Measurements from ENCODE around the gene DIO2. TPM values are rescaled to one million over a fixed set of nuclear protein-coding genes. Genes with fewer than 3 reads are reported as not detected.
A peak's percentile ranks its signal among the peaks of the same experiment; 100 is the strongest.

Gene DIO2
- total and polyA plus RNA-seq, 4 donors = 10.7 to 38.1 (median 25.1) TPM

DNA sequence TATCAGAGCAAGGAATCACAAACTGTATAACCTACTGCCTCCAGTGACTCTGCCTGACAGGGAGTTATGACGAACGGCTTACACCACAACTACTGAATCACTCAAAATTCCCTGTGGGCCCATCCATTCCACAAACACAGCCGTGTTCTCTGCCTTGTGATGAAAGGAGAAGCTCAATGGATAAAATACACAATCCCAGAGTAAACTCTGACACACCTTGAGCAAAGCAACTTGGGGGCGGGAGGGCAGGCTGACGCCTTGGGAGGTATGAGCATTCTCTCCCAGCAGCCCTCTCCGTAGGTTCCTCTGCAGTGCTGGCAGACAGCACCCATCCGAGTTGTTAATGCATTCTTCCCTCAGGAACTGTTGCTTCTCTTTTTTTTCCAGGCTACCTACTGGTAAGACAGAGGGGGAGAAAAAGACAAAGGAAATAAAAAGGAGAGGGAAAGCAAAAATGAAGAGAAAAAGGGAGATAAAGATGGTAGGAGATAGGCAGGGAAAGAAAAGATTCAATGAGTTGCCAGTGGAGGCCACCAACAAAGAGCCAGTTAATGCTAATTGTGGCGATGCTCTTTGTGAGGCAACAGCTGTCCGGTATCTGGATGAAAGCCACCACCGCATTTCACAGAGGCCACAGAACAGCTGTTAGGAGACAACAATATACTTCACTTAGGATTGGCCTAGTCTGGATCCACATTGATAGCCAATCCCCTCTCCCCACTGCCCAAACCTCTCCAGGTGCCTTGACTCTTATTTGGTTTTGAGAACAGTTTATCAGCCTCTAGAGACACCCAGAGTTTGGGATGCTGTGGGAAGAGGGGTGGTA is 4.7 kb upstream of the DIO2 start:
- Histone ChIP-seq H3K27ac (ENCODE audit: low read depth in 1 of 2, low read length in 2 of 2) (no peak overlapping the region), H3K4me3 (ENCODE audit: low read length in 2 of 2) (no peak overlapping the region), H3K9me3 (ENCODE audit: control insufficient read depth, low read length) (no peaks in the 10 kb centered on the region), H3K36me3 (ENCODE audit: control insufficient read depth in 1 of 2, insufficient read depth in 2 of 2, low read length in 1 of 2) (no peaks in the 10 kb centered on the region), H3K4me1 (ENCODE audit: control insufficient read depth in 1 of 2, insufficient read depth in 2 of 2, low read length in 2 of 2) (no peaks in the 10 kb centered on the region), H3K27me3 (ENCODE audit: control insufficient read depth in 1 of 2, insufficient read depth in 2 of 2, low read length in 1 of 2) (no peaks in the 10 kb centered on the region)
- DNase-seq = no peak
- peak; percentile 63 for ATAC-seq (ENCODE audit: low FRiP score)
- 37 to 42% methylated on average over 10 of the region's 10 CpGs for WGBS, 2 donors
- intact Hi-C loops (cut with DNase I) = no loop called here

GRCh38 chr14:80215081-80215480 is 3.8 kb upstream of the DIO2 start:
- ATAC-seq (ENCODE audit: low FRiP score) = no peak
- Histone ChIP-seq H3K36me3 (ENCODE audit: control insufficient read depth in 1 of 2, insufficient read depth in 2 of 2, low read length in 1 of 2) (no peaks in the 10 kb centered on the region), H3K4me1 (ENCODE audit: control insufficient read depth in 1 of 2, insufficient read depth in 2 of 2, low read length in 2 of 2) (no peaks in the 10 kb centered on the region), H3K27ac (ENCODE audit: low read depth in 1 of 2, low read length in 2 of 2) (no peak overlapping the region), H3K9me3 (ENCODE audit: control insufficient read depth, low read length) (no peaks in the 10 kb centered on the region), H3K27me3 (ENCODE audit: control insufficient read depth in 1 of 2, insufficient read depth in 2 of 2, low read length in 1 of 2) (no peaks in the 10 kb centered on the region), H3K4me3 (ENCODE audit: low read length in 2 of 2) (no peak overlapping the region)
- 64 to 66% methylated on average over 4 of the region's 4 CpGs for WGBS, 2 donors
- no peak for DNase-seq
- intact Hi-C loops (cut with DNase I) = no loop called here

DNA sequence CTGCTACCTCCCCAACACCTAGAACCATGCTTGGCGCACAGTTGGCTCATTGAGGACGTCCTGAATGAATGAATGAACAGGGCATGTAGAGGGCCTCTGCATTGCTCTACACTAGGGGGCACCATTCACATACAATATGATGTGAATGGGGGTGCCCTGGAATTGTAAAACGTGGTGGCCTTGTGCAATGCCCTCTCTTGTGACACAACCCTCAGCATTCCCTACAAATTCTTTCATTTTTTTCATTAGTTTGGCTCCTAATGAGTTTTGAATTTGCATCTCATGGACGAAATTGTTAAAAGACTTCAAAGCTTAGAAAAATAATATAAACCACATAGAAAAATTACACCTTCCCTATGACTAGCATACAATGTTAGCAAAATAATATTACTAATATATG is 2.3 kb upstream of the DIO2 start:
- intact Hi-C loops (cut with DNase I) = no loop called here
- ATAC-seq (ENCODE audit: low FRiP score) (no peak), DNase-seq (peak in 1 of 2 donors; percentile 45)
- no peak overlapping the region for H3K27ac ChIP-seq (ENCODE audit: low read depth in 1 of 2, low read length in 2 of 2)
- no peaks in the 10 kb centered on the region for H3K36me3 ChIP-seq (ENCODE audit: control insufficient read depth in 1 of 2, insufficient read depth in 2 of 2, low read length in 1 of 2)
- no peaks in the 10 kb centered on the region for H3K27me3 ChIP-seq (ENCODE audit: control insufficient read depth in 1 of 2, insufficient read depth in 2 of 2, low read length in 1 of 2)
- H3K4me3 ChIP-seq (ENCODE audit: low read length in 2 of 2) = no peak overlapping the region
- WGBS, 2 donors = 56 to 64% methylated on average over 4 of the region's 4 CpGs
- no peaks in the 10 kb centered on the region for H3K4me1 ChIP-seq (ENCODE audit: control insufficient read depth in 1 of 2, insufficient read depth in 2 of 2, low read length in 2 of 2)
- no peaks in the 10 kb centered on the region for H3K9me3 ChIP-seq (ENCODE audit: control insufficient read depth, low read length)

GRCh38 chr14:80212023-80212397 is 706 bp upstream of the DIO2 start:
- peak; percentile 55 for ATAC-seq (ENCODE audit: low FRiP score)
- H3K27ac ChIP-seq (ENCODE audit: low read depth in 1 of 2, low read length in 2 of 2) = no peak overlapping the region
- 0 to 2% methylated on average over 5 of the region's 5 CpGs for WGBS, 2 donors
- H3K36me3 ChIP-seq (ENCODE audit: control insufficient read depth in 1 of 2, insufficient read depth in 2 of 2, low read length in 1 of 2) = no peaks in the 10 kb centered on the region
- intact Hi-C loops (cut with DNase I) = no loop called here
- H3K4me1 ChIP-seq (ENCODE audit: control insufficient read depth in 1 of 2, insufficient read depth in 2 of 2, low read length in 2 of 2) = no peaks in the 10 kb centered on the region
- no peaks in the 10 kb centered on the region for H3K9me3 ChIP-seq (ENCODE audit: control insufficient read depth, low read length)
- H3K27me3 ChIP-seq (ENCODE audit: control insufficient read depth in 1 of 2, insufficient read depth in 2 of 2, low read length in 1 of 2) = no peaks in the 10 kb centered on the region
- no peak for DNase-seq
- peak overlapping the region; percentile 59 to 62 for H3K4me3 ChIP-seq (ENCODE audit: low read length in 2 of 2)

DNA sequence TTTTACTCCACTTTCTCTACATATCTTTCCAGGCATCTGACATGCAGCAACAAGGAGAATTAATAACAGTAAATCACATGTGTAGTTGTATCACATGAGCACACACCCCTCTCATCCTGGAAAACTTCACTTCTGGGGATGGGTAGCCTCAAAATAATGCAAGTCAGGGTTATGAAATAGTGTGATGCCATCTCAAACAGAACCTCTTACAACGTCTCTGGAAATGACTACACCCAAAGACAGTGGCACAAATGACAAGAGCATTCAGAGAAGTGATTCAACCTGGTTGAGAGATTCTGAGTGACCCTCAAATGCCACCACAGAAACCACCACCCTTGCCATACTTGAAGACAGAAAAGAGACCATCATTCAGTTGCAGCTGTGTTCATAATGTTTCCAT is 2.8 kb downstream of the DIO2 start:
- H3K27ac ChIP-seq (ENCODE audit: low read depth in 1 of 2, low read length in 2 of 2) = no peak overlapping the region
- 39 to 44% methylated on average over 1 of the region's 1 CpG for WGBS, 2 donors
- intact Hi-C loops (cut with DNase I) = no loop called here
- ATAC-seq (ENCODE audit: low FRiP score) (no peak), DNase-seq (no peak)
- H3K9me3 ChIP-seq (ENCODE audit: control insufficient read depth, low read length) = no peaks in the 10 kb centered on the region
- no peaks in the 10 kb centered on the region for H3K36me3 ChIP-seq (ENCODE audit: control insufficient read depth in 1 of 2, insufficient read depth in 2 of 2, low read length in 1 of 2)
- no peaks in the 10 kb centered on the region for H3K4me1 ChIP-seq (ENCODE audit: control insufficient read depth in 1 of 2, insufficient read depth in 2 of 2, low read length in 2 of 2)
- no peak overlapping the region for H3K4me3 ChIP-seq (ENCODE audit: low read length in 2 of 2)
- H3K27me3 ChIP-seq (ENCODE audit: control insufficient read depth in 1 of 2, insufficient read depth in 2 of 2, low read length in 1 of 2) = no peaks in the 10 kb centered on the region

- intact Hi-C loops (cut with DNase I) = no loop called here
- ATAC-seq (ENCODE audit: low FRiP score) = no peak
- WGBS, 2 donors = 69 to 75% methylated on average over 8 of the region's 8 CpGs
Observed at GRCh38 chr14:80206351-80207080, 4.8 kb downstream of the DIO2 start.

DNA sequence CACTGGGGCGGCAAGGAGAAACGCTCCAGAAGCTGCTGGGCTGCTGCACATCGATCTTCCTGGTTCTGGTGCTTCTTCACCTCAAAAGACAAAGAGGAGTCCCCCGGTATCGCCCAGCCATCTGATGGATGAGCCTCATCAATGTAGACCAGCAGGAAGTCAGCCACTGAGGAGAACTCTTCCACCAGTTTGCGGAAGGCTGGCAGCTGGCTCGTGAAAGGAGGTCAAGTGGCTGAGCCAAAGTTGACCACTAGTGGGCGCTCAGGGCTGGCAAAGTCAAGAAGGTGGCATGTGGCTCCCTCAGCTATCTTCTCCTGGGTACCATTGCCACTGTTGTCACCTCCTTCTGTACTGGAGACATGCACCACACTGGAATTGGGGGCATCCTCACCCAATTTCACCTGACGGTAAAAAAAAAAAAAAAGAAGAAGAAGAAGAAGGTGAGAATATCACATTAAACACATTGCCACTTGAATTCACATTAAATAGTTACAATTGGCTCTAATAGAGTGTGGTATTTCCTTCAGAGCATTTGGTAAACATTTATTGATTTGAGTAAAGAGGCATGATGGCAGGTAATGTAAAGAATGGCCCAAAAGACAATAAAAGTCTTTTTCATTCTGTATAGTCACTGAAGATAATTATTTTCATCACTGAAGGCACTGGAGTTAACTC is 8.3 kb downstream of the DIO2 start:
- no peaks in the 10 kb centered on the region for H3K4me1 ChIP-seq (ENCODE audit: control insufficient read depth in 1 of 2, insufficient read depth in 2 of 2, low read length in 2 of 2)
- 74% methylated on average over 9 of the region's 9 CpGs for WGBS, 2 donors
- intact Hi-C loops (cut with DNase I) = no loop called here
- ATAC-seq (ENCODE audit: low FRiP score) = no peak
- no peaks in the 10 kb centered on the region for H3K36me3 ChIP-seq (ENCODE audit: control insufficient read depth in 1 of 2, insufficient read depth in 2 of 2, low read length in 1 of 2)
- H3K27me3 ChIP-seq (ENCODE audit: control insufficient read depth in 1 of 2, insufficient read depth in 2 of 2, low read length in 1 of 2) = no peaks in the 10 kb centered on the region
- H3K27ac ChIP-seq (ENCODE audit: low read depth in 1 of 2, low read length in 2 of 2) = no peak overlapping the region
- H3K4me3 ChIP-seq (ENCODE audit: low read length in 2 of 2) = no peak overlapping the region
- no peak for DNase-seq
- no peaks in the 10 kb centered on the region for H3K9me3 ChIP-seq (ENCODE audit: control insufficient read depth, low read length)

More at GRCh38 chr14:80206351-80207080, 4.8 kb downstream of the DIO2 start:
- no peak overlapping the region for H3K27ac ChIP-seq (ENCODE audit: low read depth in 1 of 2, low read length in 2 of 2)
- no peak for DNase-seq
- H3K27me3 ChIP-seq (ENCODE audit: control insufficient read depth in 1 of 2, insufficient read depth in 2 of 2, low read length in 1 of 2) = no peaks in the 10 kb centered on the region
- no peaks in the 10 kb centered on the region for H3K4me1 ChIP-seq (ENCODE audit: control insufficient read depth in 1 of 2, insufficient read depth in 2 of 2, low read length in 2 of 2)
- no peaks in the 10 kb centered on the region for H3K36me3 ChIP-seq (ENCODE audit: control insufficient read depth in 1 of 2, insufficient read depth in 2 of 2, low read length in 1 of 2)
- no peak overlapping the region for H3K4me3 ChIP-seq (ENCODE audit: low read length in 2 of 2)
- no peaks in the 10 kb centered on the region for H3K9me3 ChIP-seq (ENCODE audit: control insufficient read depth, low read length)

GRCh38 chr14:80200093-80200492 is 11.2 kb downstream of the DIO2 start:
- WGBS, 2 donors = 54 to 56% methylated on average over 4 of the region's 4 CpGs
- Histone ChIP-seq H3K27ac (ENCODE audit: low read depth in 1 of 2, low read length in 2 of 2) (no peak overlapping the region), H3K4me1 (ENCODE audit: control insufficient read depth in 1 of 2, insufficient read depth in 2 of 2, low read length in 2 of 2) (no peaks in the 10 kb centered on the region), H3K9me3 (ENCODE audit: control insufficient read depth, low read length) (no peaks in the 10 kb centered on the region), H3K4me3 (ENCODE audit: low read length in 2 of 2) (no peak overlapping the region), H3K27me3 (ENCODE audit: control insufficient read depth in 1 of 2, insufficient read depth in 2 of 2, low read length in 1 of 2) (no peaks in the 10 kb centered on the region), H3K36me3 (ENCODE audit: control insufficient read depth in 1 of 2, insufficient read depth in 2 of 2, low read length in 1 of 2) (no peaks in the 10 kb centered on the region)
- intact Hi-C loops (cut with DNase I) = no loop called here
- ATAC-seq (ENCODE audit: low FRiP score) (no peak), DNase-seq (no peak)

Measured in aorta (tissue), 5 donors.